HepG2 (cell line): ENCODE data around the gene SEC14L5. TPM values are rescaled to one million over a fixed set of nuclear protein-coding genes. Genes with fewer than 3 reads are reported as not detected.
A peak's percentile ranks its signal among the peaks of the same experiment; 100 is the strongest.

ENCODE experiments used
- CENPBD1 ChIP-seq: sonication (generic); formaldehyde crosslinking; IDR thresholded peaks from 2 replicates; pipeline ENCODE4 v1.8.0; 2022; ENCODE audit warnings: missing genetic modification reagents, low read depth, mild to moderate bottlenecking, borderline replicate concordance
- HOMEZ ChIP-seq: IDR thresholded peaks from 2 replicates; pipeline ENCODE4 v1.6.1; 2016; ENCODE audit warnings: low read depth
- IRF2 ChIP-seq: IDR thresholded peaks from 2 replicates; pipeline ENCODE4 v1.6.1; 2018; ENCODE audit warnings: missing genetic modification reagents, missing compliant biosample characterization
- KAT7 ChIP-seq: IDR thresholded peaks from 2 replicates; pipeline ENCODE4 v1.6.1; 2018; ENCODE audit warnings: borderline replicate concordance, missing compliant biosample characterization
- NBN ChIP-seq: fragments of 450-650 bp; conservative IDR thresholded peaks from 2 replicates; pipeline ENCODE4 v1.6.1; 2017
- NFKB2 ChIP-seq: sonication (generic); formaldehyde crosslinking; IDR thresholded peaks from 2 replicates; pipeline ENCODE4 v1.4.0; 2020; ENCODE audit warnings: missing genetic modification reagents, borderline replicate concordance
- RXRA ChIP-seq: sonication (generic); formaldehyde crosslinking; IDR thresholded peaks from 2 replicates; pipeline ENCODE4 v1.5.1; 2020; ENCODE audit warnings: missing genetic modification reagents
- SNAPC4 ChIP-seq: sonication (generic); formaldehyde crosslinking; IDR thresholded peaks from 2 replicates; pipeline ENCODE4 v1.4.0; 2020; ENCODE audit warnings: mild to moderate bottlenecking, missing genetic modification reagents
- ZNF30 ChIP-seq: sonication (generic); formaldehyde crosslinking; IDR thresholded peaks from 2 replicates; pipeline ENCODE4 v1.5.0; 2020; ENCODE audit warnings: mild to moderate bottlenecking, missing genetic modification reagents
- ZNF318 ChIP-seq: sonication (generic); formaldehyde crosslinking; IDR thresholded peaks from 2 replicates; pipeline ENCODE4 v1.4.0; 2020; ENCODE audit warnings: mild to moderate bottlenecking, missing genetic modification reagents
- polyA plus RNA-seq, 8 experiments: library from polyadenylated mRNA; depleted of rRNA in 3 of 8; stranded (reverse) in 7 of 8; unstranded in 1 of 8; fragments of >200 nt; fragmentation: Illumina TruSeq in 4 of 8; extraction: Trizol in 4 of 8; gene quantifications; 2 replicates each; pipeline versions ENCODE4 v1.2.1 to v1.2.3, GENCODE V29; 2011 to 2016; ENCODE audit warnings: low read depth in 4 of 8, missing spikeins in 1 of 8, mixed read lengths in 1 of 8; ENCODE audit not compliant: insufficient read depth in 1 of 8
- total RNA-seq, 5 experiments: library from RNA; depleted of rRNA; stranded (reverse); fragments of >200 nt; fragmentation: Illumina TruSeq; extraction: Trizol; gene quantifications; 2 replicates each; pipeline ENCODE4 v1.2.3, GENCODE V29; 2016; ENCODE audit warnings: low read depth in 1 of 5

The SEC14L5 gene
- total and polyA plus RNA-seq, 2 of the 13 experiments (the other 11 are each of a cell fraction or from before 2014, with no cell fraction given): 0.40 to 0.42 TPM

GRCh38 chr16:4936991-4937781, 20.9 kb upstream of the SEC14L5 start, which contains the start of gene PPL (continued):
- TF ChIP-seq ZNF318 (CRISPR knock-in tag) (no peak), RXRA (CRISPR knock-in tag) (peak; percentile 54; the same call in 1 of the 2 replicates), CENPBD1 (CRISPR knock-in tag) (no peak; the same call in 1 of the 2 replicates), NBN (no peak), IRF2 (CRISPR knock-in tag) (no peak; the same call in 1 of the 2 replicates), KAT7 (no peak), ZNF30 (CRISPR knock-in tag) (0 out of 2 replicates have a peak, but pooled peaks have one; percentile 43), SNAPC4 (CRISPR knock-in tag) (no peak), HOMEZ (CRISPR knock-in tag) (no peak), NFKB2 (CRISPR knock-in tag) (no peak; the same call in 1 of the 2 replicates)
